Gastrocnemius medialis (tissue), 4 donors: ENCODE results near the gene POM121L12.

Experiments used
- CTCF ChIP-seq, 5 experiments: fragments of 450-650 bp in 3 of 5; fragments of 200-600 bp in 2 of 5; sonication (generic) in 2 of 5; IDR thresholded peaks in 4 of 5; conservative IDR thresholded peaks in 1 of 5; 1 replicate in 4 of 5; 2 replicates in 1 of 5; pipeline ENCODE4 v1.5.1; 2016 to 2019; ENCODE audit warnings: antibody characterized with exemption in 5 of 5, mild to moderate bottlenecking in 3 of 5, moderate library complexity in 3 of 5
- POLR2A ChIP-seq, 2 donors: fragments of 450-650 bp; IDR thresholded peaks; one replicate each; pipeline ENCODE4 v1.6.1; 2017; ENCODE audit warnings: antibody characterized with exemption in 2 of 2, mild to moderate bottlenecking in 2 of 2, moderate library complexity in 2 of 2

DNA sequence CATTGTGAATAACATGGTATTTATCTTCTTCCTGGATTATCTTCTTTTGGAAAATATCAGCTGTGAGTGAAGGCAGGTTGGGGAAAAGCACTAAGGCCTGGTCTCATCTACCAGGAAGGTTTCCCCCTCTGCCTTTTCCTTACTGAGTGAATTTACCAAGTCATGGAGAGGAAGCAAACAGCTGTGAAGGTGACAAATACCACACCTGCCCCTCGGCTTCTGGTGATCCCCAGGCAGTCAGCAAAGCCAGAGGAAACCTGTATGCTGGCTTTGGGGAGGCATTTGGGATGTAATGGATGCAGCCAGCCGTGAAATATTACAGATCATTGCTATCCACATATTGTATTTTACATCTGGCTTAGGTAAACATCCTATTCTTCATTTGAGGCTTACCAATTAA is 24.2 kb downstream of the POM121L12 start:
- no peak for TF ChIP-seq CTCF (IDR thresholded peaks at IDR 0.05 in 4 of 5, conservative IDR thresholded peaks at IDR 0.05 in 1 of 5)
- no peak for TF ChIP-seq POLR2A (IDR thresholded peaks at IDR 0.05)
